HG03521 (cell line): ENCODE data around the gene SIN3B.

Source experiments
- ATAC-seq: cut with Tn5 transposase; IDR thresholded peaks from one replicate; pipeline ENCODE4 v1.9.1; 2021; ENCODE audit warnings: mild to moderate bottlenecking, moderate library complexity; ENCODE audit not compliant: unreplicated experiment

The SIN3B gene

DNA sequence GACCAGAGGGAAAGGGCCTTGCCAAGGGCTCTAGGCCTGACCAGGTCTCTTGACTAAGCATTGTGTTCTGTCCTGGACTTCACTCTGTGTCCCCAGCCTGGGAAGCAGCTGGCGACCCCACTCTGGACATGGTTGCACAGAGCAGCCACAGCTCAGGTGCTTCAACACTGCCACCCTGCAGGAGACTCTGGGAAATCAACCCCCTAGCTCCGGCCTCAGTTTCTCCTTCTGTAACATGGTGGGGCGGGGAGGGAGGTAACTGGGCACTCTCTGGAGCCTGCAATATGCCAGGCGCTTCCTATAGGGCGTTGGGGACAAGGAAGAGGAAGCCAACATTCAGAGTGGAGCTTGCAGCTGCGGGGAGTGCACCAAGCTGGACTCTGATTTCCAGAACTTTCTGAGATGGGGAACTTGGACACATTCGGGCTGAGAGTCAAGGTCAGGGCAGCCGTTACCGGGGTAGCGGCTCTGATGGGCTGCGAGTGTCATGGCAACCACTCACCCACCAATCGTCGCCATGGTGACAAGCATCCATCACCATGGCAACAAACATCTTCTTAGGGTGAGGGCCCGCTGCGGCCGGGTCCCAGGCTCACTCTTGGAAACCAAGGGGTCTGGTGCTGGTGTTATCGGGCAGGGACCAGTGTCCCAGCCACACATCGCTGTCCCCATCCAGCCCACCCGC is 72.4 kb downstream of the SIN3B start:
- no peak for ATAC-seq

DNA sequence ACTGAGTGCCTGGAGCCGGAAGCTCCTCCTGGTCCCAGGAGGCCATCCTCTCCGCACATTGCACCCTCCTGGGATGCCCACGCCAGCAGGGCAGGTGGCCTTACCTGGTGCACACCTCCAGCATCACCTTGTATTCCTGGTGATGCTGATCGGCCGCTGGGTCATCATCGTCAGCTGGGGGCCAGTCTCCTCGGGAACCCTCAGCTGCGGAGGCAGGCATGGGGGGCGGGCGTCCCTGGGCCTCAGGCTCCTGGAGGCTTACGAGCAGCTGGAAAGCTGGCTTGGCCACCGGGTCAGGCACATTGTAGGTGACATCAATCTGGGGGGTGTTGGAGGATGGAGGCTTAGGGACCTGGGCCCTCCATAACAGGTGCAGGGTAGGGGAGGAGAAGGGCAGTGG is 73.3 kb downstream of the SIN3B start:
- ATAC-seq: no peak

DNA sequence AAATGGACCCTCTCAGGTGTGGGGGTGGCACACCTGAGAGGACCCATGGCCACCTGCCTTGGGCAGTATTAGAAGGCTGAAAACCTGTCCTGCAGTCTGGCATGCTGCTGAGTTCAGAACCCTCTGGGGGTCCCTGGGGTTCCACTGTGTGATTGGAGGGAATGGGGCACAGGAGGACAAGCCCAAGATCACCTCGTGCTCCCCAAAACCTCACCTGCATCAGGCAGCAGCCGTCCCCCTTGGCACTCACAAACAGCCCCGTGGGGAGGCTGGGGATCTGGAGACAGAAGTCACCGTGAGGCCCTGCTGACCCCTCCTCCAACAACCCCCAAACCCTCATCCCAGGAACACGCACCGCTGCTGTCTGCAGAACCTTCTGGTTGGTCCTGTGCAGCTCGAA is 74.1 kb downstream of the SIN3B start:
- ATAC-seq: no peak

DNA sequence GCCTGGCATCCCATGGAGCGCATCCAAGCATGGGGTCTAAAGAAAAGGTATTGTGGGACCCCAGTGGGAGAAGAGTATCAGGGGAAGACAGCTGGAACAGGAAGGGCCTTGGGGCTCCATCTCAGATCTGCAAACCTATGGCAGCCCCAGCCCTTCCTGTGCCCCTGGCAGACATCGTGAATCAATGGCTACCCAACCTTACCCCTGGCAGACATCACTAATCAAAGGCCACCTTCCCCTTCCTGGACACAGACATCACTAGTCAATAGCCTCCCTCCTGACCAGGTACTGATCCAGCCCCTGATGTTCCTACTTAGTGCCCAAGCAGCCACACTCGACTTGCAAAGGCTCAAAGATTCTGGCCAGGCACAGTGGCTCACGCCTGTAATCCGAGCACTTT is 75.4 kb downstream of the SIN3B start:
- ATAC-seq: no peak

DNA sequence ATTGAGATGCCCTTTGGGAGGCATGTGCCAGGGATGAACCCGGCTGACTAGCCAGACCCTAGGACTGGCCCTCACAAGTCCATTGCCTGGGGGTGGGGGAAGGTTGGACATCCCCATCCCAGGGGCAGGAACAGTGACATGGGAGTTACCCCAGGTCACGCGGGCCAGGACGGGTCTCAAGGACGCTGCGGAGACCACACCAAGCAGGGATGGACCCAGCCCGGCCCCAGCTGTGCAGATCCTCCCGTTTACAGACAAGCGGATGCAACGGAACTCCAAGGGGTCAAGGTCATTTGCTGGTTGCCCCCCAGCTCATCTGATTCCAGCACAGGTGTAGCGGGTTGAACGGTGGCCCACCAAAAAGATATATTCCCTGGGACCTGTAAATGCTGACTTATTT is 79.6 kb downstream of the SIN3B start:
- no peak for ATAC-seq

DNA sequence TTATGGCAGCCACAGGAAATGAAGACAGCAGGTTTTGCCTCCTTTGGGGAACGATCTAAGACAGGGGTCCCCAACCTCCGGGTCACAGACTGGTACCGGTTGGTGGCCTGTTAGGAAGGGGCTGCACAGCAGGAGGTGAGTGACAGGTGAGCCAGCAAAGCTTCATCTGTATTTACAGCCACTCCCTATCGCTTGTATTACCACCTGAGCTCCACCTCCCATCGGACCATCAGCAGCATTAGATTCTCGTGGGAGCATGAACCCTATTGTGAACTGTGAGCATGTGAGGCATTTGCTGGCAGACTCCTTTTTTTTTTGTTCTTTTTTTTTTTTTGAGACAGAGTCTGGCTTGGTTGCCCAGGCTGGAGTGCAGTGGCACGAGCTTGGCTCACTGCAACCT is 81.8 kb downstream of the SIN3B start:
- ATAC-seq: no peak

DNA sequence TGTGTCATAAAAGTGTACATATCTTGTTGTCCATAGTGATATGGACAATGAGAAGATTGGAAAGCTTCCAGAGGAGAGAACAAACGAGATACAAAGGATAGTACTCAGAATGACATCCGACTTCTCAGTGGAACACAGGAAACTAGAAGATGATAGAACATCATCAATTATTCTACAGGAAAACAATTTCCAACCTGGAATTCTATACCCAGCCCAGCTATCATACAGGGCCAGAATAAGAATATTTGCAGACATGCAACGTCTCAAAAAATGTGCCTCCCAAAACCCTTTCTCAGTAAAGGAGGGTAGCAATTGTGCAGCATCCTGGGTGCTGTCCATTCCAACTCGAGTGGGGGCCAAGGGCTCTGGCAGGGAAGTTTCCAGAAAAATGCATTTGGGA is 83.6 kb downstream of the SIN3B start:
- ATAC-seq: no peak

DNA sequence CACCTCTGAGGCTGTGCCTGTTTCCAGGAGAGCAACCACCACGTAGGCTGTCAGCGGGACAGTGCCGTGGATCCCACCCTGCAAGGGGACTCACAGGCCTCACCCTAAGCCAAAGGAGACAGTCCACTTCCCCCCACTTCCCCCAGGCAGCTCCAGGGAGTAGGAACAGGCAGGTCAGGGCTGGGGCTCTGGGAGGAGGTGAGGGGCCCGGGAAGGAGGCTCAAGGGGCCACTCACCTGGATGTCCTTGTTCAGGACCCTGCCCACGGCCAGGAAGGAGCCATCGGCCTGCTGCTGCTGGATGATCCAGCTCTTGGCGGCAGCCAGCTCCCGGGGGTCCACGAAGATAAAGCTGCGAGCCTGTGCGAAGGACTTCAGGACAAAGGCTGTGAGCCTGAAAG is 85.2 kb downstream of the SIN3B start:
- no peak for ATAC-seq

DNA sequence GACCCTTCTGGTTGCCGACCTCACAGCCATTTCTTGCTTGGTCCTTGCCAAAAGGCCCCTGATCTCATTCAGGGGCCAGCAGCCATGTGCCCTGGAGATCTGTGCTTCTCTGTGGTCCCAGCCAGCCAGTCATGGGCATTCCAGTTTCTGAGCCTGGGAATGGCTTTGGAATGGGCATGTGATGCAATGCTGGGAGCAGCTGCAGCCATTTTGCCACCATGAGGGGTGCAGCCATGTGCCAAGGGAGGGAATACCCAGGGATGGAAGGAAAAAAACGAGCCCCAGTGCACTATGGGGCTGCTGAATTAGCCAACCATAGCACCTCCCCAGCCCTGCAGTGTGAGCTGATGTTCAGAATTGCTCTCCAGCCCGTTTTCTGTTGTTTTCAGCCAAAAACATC is 85.9 kb downstream of the SIN3B start:
- no peak for ATAC-seq

DNA sequence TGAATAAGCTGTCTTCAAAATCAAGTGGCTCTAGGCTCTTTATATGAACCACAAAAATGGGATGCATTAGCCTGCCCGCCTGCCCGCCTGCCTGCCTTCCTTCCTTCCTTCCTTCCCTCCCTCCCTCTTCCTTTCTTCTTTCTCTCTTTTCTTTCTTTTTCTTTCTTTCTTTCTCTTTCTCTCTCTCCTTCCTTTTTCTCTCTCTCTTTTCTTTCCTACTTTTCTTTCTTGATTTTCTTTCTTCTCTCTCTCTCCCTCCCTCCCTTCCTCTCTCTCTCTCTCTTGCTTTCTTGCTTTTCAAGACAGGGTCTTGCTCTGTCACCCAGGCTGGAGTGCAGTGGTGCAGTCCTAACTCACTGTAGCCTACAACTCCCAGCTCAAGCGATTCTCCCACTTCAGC is 86.5 kb downstream of the SIN3B start:
- no peak for ATAC-seq

DNA sequence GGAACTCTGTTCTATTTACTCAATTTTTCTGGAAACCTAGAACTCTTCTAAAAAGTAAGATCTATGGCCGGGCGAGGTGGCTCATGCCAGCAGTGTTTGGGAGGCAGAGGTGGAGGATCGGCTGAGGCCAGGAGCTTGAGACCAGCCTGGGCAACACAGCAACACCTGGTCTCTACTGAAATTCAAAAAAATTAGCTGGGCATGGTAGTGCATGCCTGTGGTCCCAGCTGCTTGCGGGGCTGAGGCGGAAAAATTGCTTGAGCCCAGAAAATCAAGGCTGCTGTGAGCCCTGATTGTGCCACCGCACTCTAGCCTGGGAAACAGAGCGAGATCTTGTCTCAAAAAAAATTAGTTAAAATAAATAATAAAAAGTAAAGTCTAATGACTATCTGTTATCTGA is 88.2 kb downstream of the SIN3B start:
- no peak for ATAC-seq

DNA sequence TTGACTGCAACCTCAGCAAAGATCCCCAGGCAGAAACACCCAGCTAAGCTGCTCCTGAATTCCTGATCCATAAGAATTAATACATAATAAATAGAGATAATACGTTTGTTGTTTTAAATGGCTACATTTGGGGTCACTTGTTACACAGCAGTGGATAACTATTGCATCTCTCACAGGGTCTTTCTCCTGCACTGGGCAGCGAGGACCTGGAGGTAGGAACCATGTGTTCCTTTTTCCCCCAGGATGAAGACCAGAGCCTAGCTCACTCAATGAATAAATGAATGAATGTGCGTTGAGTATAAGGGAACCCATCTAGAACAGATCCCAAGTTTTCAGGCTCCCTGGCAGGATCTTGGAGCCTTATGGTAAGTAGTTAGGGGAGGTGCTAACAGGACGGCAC is 90.3 kb downstream of the SIN3B start:
- no peak for ATAC-seq

DNA sequence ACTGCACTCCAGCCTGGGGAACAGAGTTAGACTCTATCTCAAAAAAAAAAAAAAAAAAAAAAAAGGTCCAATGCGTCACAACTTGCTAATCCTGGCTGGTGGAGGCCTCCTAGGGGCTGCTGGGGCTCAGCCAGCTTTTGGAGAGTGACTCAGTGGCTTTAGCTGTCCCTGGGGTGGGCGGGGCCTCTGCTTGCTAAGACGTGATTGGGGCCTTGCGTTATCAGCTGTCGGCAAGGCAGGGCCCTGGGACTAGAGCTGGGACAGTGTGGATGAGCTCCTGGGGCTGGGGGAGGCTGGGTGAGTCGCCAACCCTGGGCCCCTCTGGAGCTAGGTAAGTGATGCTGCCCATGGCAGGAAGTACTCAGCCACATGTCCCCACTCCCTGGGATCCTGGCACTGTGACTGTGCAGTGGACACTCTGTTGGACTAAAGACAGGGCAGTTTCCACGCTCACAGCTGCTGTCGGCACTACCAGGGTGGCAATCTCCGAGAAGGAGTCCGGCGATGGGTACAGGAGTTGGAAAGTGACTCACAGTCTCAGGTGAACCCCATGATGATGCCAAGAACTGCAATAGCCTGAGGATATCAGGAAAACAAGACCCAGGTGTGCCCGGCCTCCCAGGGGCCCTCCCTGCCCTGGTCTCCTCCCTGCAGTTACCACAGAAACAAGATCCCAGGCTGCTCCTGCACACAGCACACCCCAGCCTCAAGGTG is 91.8 kb downstream of the SIN3B start:
- ATAC-seq: no peak

DNA sequence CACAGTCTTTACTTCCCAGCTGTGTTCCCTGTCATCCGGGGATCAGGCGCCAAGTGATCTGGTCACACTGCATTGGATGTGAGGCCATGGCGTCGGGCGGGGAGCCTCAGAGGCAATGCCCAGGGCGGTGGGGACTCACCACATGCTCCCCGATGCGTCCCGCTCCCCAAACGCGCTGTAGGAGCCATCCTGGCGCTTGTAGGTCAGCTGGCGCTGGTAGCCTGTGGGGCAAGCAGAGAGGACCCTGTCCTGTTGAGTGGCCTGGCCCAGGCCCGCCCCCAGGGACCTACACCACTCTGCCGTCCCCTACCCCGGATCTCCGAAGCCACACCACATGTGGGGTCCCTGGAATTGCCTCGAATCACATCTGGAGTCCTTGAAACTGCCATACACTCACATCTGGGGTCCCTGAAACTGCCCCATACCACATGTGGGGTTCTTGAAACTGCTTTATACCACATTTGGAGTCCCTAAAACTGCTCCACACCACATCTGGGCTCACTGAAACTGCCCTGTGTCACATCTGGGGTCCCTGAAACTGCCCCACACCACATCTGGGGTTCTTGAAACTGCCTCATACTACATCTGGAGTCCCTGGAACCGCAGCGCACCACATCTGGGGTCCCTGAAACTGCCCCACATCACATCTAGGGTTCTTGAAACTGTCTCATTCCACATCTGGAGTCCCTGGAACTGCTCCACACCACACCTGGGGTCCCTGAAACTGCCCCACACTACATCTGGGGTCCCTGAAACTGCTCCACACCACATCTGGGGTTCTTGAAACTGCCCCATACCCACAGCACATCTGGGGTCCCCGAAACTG is 92.8 kb downstream of the SIN3B start:
- ATAC-seq: no peak

DNA sequence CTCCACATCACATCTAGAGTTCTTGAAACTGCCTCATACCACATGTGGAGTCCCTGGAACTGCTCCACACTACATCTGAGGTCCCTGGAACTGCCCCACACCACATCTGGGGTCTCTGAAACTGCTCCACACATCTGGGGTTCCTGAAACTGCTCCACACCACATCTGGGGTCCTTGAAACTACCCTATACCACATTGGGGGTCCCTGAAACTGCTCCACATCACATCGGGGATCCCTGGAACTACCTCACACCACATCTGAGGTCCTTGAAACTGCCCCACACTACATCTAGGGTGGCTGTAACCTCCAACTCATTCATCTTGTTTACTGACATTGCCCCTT is 93.4 kb downstream of the SIN3B start:
- no peak for ATAC-seq

DNA sequence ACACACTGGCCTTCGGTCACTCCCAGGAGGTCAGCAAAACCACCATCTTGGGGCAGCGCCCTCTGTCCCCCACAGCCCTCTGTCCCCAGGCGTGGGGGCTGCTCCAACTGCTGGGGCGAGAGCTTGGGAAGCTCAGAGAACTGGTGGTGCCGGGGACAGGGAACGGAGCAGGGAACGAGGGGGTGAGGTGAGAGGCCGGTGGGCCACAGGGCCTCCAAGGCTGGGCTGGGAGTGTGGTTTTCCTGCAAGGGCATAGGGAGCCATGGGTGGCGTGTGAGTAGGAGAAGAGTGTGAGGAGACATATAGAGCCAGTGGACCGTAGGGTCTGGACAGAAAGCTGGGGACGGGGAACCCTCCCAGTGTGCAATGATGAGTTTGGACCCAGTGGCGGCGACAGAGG is 93.8 kb downstream of the SIN3B start:
- no peak for ATAC-seq

DNA sequence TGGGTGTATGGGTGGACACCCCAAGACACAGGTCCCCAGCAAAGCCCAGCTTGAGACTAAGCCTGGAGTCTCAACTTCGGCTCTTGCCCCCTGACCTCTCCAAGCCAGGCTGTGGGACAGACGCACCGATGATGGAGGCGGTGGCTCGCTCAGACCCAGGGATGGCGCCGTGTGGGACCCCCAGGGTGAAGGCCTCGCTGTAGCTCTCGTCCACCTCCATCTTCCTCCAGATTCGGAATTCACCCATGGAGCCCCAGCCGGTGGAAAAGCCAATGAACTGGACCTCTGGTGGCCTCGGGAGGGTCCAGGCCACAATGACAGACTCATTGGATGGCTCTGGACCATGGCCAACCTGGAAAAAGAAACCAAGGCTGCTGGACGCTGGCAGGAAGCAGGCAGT is 98.7 kb downstream of the SIN3B start:
- ATAC-seq: no peak

DNA sequence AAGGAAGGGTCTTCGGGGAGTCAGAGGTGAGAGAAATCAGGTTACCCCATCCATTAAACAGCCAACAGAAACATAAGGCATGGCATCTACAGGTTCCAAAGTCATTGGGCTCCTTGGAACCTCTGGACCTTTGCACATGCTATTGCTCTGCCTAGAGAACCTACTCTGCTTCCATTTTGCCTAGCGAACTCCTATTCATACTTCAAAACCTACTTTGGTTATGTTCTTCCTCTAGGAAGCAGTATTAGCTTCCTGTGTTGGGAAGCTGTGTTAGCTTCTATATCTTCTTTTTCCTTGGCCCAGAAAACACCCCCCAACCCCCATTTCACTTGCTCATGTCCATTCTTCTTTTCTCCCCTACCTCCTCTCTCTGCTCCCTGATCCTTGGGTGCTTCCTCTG is 99.2 kb downstream of the SIN3B start:
- ATAC-seq: no peak

DNA sequence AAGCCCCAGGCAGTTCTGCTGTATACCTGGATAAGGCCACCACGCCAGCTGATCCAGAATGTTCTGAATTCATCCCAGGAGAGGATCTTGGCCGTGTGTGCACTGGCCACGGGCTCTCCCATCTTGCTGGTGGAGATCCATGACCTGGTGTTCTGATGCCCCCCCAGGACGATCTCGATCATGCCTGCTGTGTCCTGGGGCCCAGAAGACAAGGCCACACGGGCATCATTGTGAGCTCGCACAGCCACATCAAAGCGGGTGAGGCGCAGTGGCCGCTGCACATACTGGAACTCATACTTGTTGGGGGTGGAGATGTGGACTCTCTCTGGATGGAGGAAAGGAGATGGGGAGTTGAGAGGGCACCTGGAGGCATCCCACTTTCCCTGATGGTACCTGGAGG is 99.7 kb downstream of the SIN3B start:
- no peak for ATAC-seq
